Fibroblast of lung (primary cell): ENCODE measurements around the gene LILRB5.

ENCODE experiments used
- EZH2 ChIP-seq: IDR thresholded peaks from 2 replicates; pipeline ENCODE4 v1.5.1; 2012; ENCODE audit warnings: low read length, control low read depth, mild to moderate bottlenecking; ENCODE audit errors: missing control alignments
- TF ChIP-seq, protein P1 (sequence below), 2 donors: IDR thresholded peaks in 1 of 2; conservative IDR thresholded peaks in 1 of 2; 1 replicate in 1 of 2; 2 replicates in 1 of 2; pipeline ENCODE4 v1.5.1; 2011 to 2012; ENCODE audit warnings: low read length in 2 of 2, control low read depth in 1 of 2, inconsistent platforms in 1 of 2, low read depth in 1 of 2, mild to moderate bottlenecking in 1 of 2

GRCh38 chr19:54203151-54203611 is 53.9 kb downstream of the LILRB5 start:
- TF ChIP-seq, protein P1, sequence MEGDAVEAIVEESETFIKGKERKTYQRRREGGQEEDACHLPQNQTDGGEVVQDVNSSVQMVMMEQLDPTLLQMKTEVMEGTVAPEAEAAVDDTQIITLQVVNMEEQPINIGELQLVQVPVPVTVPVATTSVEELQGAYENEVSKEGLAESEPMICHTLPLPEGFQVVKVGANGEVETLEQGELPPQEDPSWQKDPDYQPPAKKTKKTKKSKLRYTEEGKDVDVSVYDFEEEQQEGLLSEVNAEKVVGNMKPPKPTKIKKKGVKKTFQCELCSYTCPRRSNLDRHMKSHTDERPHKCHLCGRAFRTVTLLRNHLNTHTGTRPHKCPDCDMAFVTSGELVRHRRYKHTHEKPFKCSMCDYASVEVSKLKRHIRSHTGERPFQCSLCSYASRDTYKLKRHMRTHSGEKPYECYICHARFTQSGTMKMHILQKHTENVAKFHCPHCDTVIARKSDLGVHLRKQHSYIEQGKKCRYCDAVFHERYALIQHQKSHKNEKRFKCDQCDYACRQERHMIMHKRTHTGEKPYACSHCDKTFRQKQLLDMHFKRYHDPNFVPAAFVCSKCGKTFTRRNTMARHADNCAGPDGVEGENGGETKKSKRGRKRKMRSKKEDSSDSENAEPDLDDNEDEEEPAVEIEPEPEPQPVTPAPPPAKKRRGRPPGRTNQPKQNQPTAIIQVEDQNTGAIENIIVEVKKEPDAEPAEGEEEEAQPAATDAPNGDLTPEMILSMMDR (conservative IDR thresholded peaks at IDR 0.05 in 1 of 2, IDR thresholded peaks at IDR 0.05 in 1 of 2; ENCODE audit: low read depth in 1 of 2, low read length in 2 of 2) = no peak
- TF ChIP-seq EZH2 = no peak
